Endothelial cell of umbilical vein (primary cell): ENCODE results near the gene KIDINS220.

Experiments
- CTCF ChIP-seq, 2 donors: IDR thresholded peaks; 1 replicate in 1 of 2; 2 replicates in 1 of 2; pipeline ENCODE4 v1.5.1; 2011; ENCODE audit warnings: low read length in 2 of 2, mild to moderate bottlenecking in 2 of 2, moderate library complexity in 2 of 2, control low read depth in 1 of 2, inconsistent platforms in 1 of 2, low read depth in 1 of 2; ENCODE audit not compliant: insufficient read depth in 1 of 2; ENCODE audit errors: extremely low read depth in 1 of 2
- EZH2 ChIP-seq: IDR thresholded peaks from 2 replicates; pipeline ENCODE4 v1.6.1; 2012; ENCODE audit warnings: borderline replicate concordance, low read depth, mild to moderate bottlenecking, moderate library complexity, low read length, inconsistent platforms; ENCODE audit not compliant: severe bottlenecking
- POLR2A ChIP-seq: IDR thresholded peaks from 2 replicates; pipeline ENCODE4 v1.6.1; 2012; ENCODE audit warnings: low read depth, mild to moderate bottlenecking, control low read depth, low read length
- POLR2AphosphoS5 ChIP-seq: IDR thresholded peaks from 2 replicates; pipeline ENCODE4 v1.6.1; 2012; ENCODE audit warnings: low read depth, mild to moderate bottlenecking, control low read depth, low read length, moderate library complexity; ENCODE audit not compliant: insufficient read depth

GRCh38 chr2:8821276-8822217, 15.9 kb downstream of the KIDINS220 start:
- TF ChIP-seq EZH2 (no peak), CTCF (IDR thresholded peaks at IDR 0.05; ENCODE audit: extremely low read depth in 1 of 2, insufficient read depth in 1 of 2, low read depth in 1 of 2, low read length in 2 of 2) (no peak), POLR2AphosphoS5 (no peak), POLR2A (no peak)
